A673 (cell line): ENCODE data around the gene MACROH2A2.

ENCODE experiments used
- EZH2 ChIP-seq: fragments of 200-600 bp; sonication (generic); IDR thresholded peaks from 2 replicates; pipeline ENCODE4 v1.6.1; 2017; ENCODE audit warnings: borderline replicate concordance, low read depth, mild to moderate bottlenecking, mixed read lengths, antibody characterized with exemption, low read length; ENCODE audit not compliant: poor library complexity, severe bottlenecking
- TF ChIP-seq, protein P1 (sequence below): fragments of 300-800, 200-600 bp; sonication (generic); conservative IDR thresholded peaks from 2 replicates; pipeline ENCODE4 v1.5.1; 2017; ENCODE audit warnings: low read depth, mild to moderate bottlenecking, antibody characterized with exemption, low read length, moderate library complexity, mixed read lengths

DNA sequence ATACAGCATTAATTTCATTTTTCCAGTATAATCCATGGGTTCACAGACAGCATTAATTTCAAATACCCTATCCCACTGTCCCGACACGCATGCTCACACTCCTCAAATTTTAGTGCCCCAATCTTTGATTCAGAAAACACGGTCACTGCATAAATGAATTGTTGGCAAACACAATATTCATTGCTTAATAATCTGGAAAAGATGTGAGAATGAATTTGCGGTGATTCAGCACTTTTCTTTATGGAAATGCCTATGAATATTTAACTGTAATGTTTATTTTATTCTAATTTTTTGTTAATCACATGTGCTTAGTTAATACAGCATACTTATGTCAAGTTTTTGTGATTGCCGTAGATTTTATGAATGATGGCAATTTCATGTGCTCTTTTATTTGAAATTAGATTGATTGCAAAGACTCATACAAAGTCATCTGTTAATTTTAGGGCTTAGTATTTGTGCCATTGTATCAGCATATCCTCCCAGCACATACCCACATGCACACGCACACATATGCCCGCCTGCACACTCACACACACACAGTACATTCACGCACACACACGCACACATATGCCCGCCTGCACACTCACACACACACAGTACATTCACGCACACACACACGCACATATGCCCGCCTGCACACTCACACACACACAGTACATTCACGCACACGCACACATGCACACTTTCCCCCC lies 35.1 kb downstream of the MACROH2A2 start:
- TF ChIP-seq, protein P1, sequence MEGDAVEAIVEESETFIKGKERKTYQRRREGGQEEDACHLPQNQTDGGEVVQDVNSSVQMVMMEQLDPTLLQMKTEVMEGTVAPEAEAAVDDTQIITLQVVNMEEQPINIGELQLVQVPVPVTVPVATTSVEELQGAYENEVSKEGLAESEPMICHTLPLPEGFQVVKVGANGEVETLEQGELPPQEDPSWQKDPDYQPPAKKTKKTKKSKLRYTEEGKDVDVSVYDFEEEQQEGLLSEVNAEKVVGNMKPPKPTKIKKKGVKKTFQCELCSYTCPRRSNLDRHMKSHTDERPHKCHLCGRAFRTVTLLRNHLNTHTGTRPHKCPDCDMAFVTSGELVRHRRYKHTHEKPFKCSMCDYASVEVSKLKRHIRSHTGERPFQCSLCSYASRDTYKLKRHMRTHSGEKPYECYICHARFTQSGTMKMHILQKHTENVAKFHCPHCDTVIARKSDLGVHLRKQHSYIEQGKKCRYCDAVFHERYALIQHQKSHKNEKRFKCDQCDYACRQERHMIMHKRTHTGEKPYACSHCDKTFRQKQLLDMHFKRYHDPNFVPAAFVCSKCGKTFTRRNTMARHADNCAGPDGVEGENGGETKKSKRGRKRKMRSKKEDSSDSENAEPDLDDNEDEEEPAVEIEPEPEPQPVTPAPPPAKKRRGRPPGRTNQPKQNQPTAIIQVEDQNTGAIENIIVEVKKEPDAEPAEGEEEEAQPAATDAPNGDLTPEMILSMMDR = no peak
- no peak for TF ChIP-seq EZH2
